Neutrophil (primary cell): Measurements from ENCODE around the gene MYCL.

Experiments used
- H3K27ac ChIP-seq: fragments of 200-600 bp; sonication (generic); 2 replicates; pipeline ENCODE4 v1.5.1; 2016; ENCODE audit warnings: mild to moderate bottlenecking, moderate library complexity
- H3K27me3 ChIP-seq: fragments of 200-600 bp; sonication (generic); 2 replicates; pipeline ENCODE4 v1.6.0; 2016; ENCODE audit warnings: mild to moderate bottlenecking
- H3K36me3 ChIP-seq: fragments of 200-600 bp; sonication (generic); 2 replicates; pipeline ENCODE4 v1.5.1; 2017
- H3K4me1 ChIP-seq, 2 experiments: fragments of 200-600 bp in 1 of 2; sonication (generic) in 1 of 2; 1 replicate in 1 of 2; 2 replicates in 1 of 2; pipeline versions ENCODE4 v1.5.1 to v1.6.1; 2013 to 2016; ENCODE audit warnings: low read depth in 1 of 2, low read length in 1 of 2, mild to moderate bottlenecking in 1 of 2, moderate library complexity in 1 of 2; ENCODE audit not compliant: control insufficient read depth in 1 of 2, insufficient read depth in 1 of 2
- H3K4me3 ChIP-seq, 2 experiments: fragments of 200-600 bp in 1 of 2; sonication (generic) in 1 of 2; 1 replicate in 1 of 2; 2 replicates in 1 of 2; pipeline ENCODE4 v1.5.1; 2013 to 2016; ENCODE audit warnings: low read depth in 1 of 2, low read length in 1 of 2, mild to moderate bottlenecking in 1 of 2, moderate library complexity in 1 of 2
- H3K9me3 ChIP-seq: fragments of 200-600 bp; sonication (generic); 2 replicates; pipeline ENCODE4 v1.5.1; 2016
- TF ChIP-seq, protein P1 (sequence below): fragments of 200-600 bp; sonication (generic); IDR thresholded peaks from 2 replicates; pipeline ENCODE4 v1.5.1; 2016; ENCODE audit warnings: antibody characterized with exemption

MYCL gene

GRCh38 chr1:39910263-39910662, 8.5 kb upstream of the MYCL start:
- Histone ChIP-seq H3K27ac (no peak overlapping the region), H3K36me3 (no peaks in the 10 kb centered on the region), H3K27me3 (no peaks in the 10 kb centered on the region), H3K4me3 (no peak overlapping the region), H3K4me1 (peaks cover 17 to 21% of the 10 kb centered on the region in 2 experiments), H3K9me3 (no peaks in the 10 kb centered on the region)
- TF ChIP-seq, protein P1, sequence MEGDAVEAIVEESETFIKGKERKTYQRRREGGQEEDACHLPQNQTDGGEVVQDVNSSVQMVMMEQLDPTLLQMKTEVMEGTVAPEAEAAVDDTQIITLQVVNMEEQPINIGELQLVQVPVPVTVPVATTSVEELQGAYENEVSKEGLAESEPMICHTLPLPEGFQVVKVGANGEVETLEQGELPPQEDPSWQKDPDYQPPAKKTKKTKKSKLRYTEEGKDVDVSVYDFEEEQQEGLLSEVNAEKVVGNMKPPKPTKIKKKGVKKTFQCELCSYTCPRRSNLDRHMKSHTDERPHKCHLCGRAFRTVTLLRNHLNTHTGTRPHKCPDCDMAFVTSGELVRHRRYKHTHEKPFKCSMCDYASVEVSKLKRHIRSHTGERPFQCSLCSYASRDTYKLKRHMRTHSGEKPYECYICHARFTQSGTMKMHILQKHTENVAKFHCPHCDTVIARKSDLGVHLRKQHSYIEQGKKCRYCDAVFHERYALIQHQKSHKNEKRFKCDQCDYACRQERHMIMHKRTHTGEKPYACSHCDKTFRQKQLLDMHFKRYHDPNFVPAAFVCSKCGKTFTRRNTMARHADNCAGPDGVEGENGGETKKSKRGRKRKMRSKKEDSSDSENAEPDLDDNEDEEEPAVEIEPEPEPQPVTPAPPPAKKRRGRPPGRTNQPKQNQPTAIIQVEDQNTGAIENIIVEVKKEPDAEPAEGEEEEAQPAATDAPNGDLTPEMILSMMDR, result no peak

- peaks cover 23 to 29% of the 10 kb centered on the region in 2 experiments for H3K4me1 ChIP-seq
- TF ChIP-seq, protein P1, result no peak
- no peak overlapping the region for H3K4me3 ChIP-seq
- no peaks in the 10 kb centered on the region for H3K9me3 ChIP-seq
- H3K27ac ChIP-seq, result no peak overlapping the region
- H3K36me3 ChIP-seq, result no peaks in the 10 kb centered on the region
- H3K27me3 ChIP-seq, result peaks cover 9% of the 10 kb centered on the region
These were observed 6.8 kb upstream of the MYCL start for GRCh38 chr1:39908534-39908933.

DNA sequence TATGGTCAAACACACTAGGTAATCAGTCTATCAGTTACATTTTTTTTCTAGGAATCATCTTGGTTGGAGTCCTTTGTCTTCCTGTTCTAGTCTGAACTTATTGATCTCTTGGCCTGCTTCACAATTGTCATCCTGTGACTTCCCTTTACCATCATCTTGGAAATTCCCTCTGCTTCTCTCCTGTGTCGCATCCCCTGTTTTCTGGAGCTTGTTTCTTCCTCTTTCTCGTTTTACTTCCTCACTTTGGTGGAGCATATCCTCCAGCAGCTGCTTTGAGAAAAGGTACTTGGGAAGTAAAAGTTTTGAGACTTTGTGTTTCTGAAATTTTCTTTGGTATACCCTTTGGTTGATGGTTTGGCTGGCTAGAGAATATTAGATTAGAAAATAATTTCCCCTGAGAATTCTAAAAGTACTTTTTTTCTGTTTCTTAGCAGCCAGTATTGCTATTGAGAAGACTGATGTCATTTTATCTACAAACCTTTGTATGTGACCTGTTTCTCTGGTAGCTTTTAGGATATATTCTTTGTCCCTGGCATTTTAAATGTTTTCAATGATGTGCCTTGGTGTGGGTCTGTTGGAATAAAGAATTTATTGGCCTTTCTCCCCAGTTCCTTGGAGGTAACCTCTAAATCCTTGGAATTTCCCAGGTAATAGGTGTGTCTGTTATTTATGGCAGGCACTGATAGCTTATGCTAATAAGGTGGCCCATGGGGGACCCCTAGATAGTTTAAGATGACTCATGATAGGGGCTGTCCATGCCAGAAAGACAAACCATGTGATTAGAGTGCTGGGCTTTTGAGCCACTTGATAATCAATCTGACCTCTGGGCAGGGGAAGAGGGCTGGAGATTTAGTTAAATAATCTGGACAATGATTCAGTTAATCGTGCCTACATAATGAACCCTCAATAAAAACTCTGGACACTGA, 6.1 kb upstream of the MYCL start:
- TF ChIP-seq, protein P1, result no peak
- Histone ChIP-seq H3K4me1 (peaks cover 23 to 29% of the 10 kb centered on the region in 2 experiments), H3K9me3 (no peaks in the 10 kb centered on the region), H3K4me3 (no peak overlapping the region), H3K27me3 (peaks cover 17% of the 10 kb centered on the region), H3K27ac (peak overlapping the region; percentile 61), H3K36me3 (no peaks in the 10 kb centered on the region)

DNA sequence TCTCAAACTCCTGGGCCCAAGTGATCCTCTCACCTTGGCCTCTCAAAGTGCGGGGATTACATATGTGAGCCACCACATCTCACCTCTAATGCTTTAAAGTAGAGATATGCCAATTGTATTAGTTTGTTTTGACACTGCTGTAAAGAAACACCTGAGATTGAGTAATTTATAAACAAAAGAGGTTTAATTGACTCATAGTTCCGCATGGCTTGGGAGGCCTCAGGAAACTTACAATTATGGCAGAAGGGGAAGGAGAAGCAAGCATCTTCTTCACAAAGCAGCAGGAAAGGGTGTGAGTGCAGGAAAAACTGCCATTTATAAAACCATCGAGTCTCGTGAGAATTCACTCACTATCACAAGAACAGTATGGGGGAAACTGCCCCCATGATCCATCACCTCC, 3.5 kb upstream of the MYCL start:
- no peak overlapping the region for H3K4me3 ChIP-seq
- H3K9me3 ChIP-seq, result no peaks in the 10 kb centered on the region
- H3K27me3 ChIP-seq, result peaks cover 40% of the 10 kb centered on the region
- TF ChIP-seq, protein P1, result no peak
- peak overlapping the region; percentile 42 for H3K27ac ChIP-seq
- peaks cover 43 to 49% of the 10 kb centered on the region in 2 experiments for H3K4me1 ChIP-seq
- no peaks in the 10 kb centered on the region for H3K36me3 ChIP-seq

DNA sequence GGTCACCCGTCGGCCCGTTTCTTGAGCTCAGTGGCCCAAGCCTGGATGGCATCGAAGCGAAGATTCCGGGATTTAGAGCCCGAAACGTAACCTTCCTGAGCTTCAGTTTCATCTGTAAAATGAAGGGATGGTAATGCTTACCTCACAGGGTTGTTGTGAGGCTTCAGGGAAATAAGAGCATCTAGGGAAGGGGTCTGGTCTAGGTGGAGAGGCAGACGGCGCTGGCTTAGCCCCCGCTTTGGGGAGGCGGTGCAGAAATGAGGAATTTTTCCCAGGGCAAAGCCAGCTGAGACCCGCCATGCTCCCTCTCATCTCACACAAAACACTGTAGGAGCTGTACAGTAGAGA, 717 bp upstream of the MYCL start:
- peaks cover 68% of the 10 kb centered on the region for H3K27me3 ChIP-seq
- TF ChIP-seq, protein P1, result no peak
- peak overlapping the region; percentile 74 to 94 for H3K4me3 ChIP-seq
- H3K36me3 ChIP-seq, result no peaks in the 10 kb centered on the region
- H3K27ac ChIP-seq, result peak overlapping the region; percentile 55
- no peaks in the 10 kb centered on the region for H3K9me3 ChIP-seq
- peaks cover 40 to 41% of the 10 kb centered on the region in 2 experiments for H3K4me1 ChIP-seq
